ENCODE data around the gene SND1.

The SND1 gene

GRCh38 chr7:127651556-127652332 is at the start of gene SND1:
TSS of gene SND1 (plus strand) at chr7:127652194. CDS start at chr7:127652374, 180 bp downstream.
- H3K4me3 ChIP-seq (ENCODE audit: low read length): peak within 1 kb of the TSS; percentile 68

GRCh38 chr7:127608446-127608845 is 43.5 kb upstream of the SND1 start:
- Histone ChIP-seq H3K9ac (ENCODE audit: low read length) (no peak overlapping the region), H3K4me1 (ENCODE audit: control insufficient read depth, insufficient read depth, low read length) (no peaks in the 10 kb centered on the region), H3K27me3 (ENCODE audit: control insufficient read depth, insufficient read depth, low read length) (no peaks in the 10 kb centered on the region), H3K36me3 (ENCODE audit: control insufficient read depth, insufficient read depth, low read length) (no peaks in the 10 kb centered on the region), H3K9me3 (ENCODE audit: control insufficient read depth, low read length) (no peaks in the 10 kb centered on the region), H3K4me3 (ENCODE audit: low read length) (no peak overlapping the region)

More at GRCh38 chr7:127651556-127652332, at the start of gene SND1:
- H3K4me1 ChIP-seq (ENCODE audit: control insufficient read depth, insufficient read depth, low read length): peaks cover 9% of the 10 kb centered on the region
- H3K9ac ChIP-seq (ENCODE audit: low read length): peak within 1 kb of the TSS; percentile 91
- H3K9me3 ChIP-seq (ENCODE audit: control insufficient read depth, low read length): no peaks in the 10 kb centered on the region
- H3K27me3 ChIP-seq (ENCODE audit: control insufficient read depth, insufficient read depth, low read length): no peaks in the 10 kb centered on the region
- H3K36me3 ChIP-seq (ENCODE audit: control insufficient read depth, insufficient read depth, low read length): no peaks in the 10 kb centered on the region

GRCh38 chr7:127609297-127609696 is 42.7 kb upstream of the SND1 start:
- Histone ChIP-seq H3K4me1 (ENCODE audit: control insufficient read depth, insufficient read depth, low read length) (no peaks in the 10 kb centered on the region), H3K27me3 (ENCODE audit: control insufficient read depth, insufficient read depth, low read length) (no peaks in the 10 kb centered on the region), H3K9me3 (ENCODE audit: control insufficient read depth, low read length) (no peaks in the 10 kb centered on the region), H3K36me3 (ENCODE audit: control insufficient read depth, insufficient read depth, low read length) (no peaks in the 10 kb centered on the region), H3K9ac (ENCODE audit: low read length) (no peak overlapping the region), H3K4me3 (ENCODE audit: low read length) (no peak overlapping the region)

- Histone ChIP-seq H3K27me3 (ENCODE audit: control insufficient read depth, insufficient read depth, low read length) (peaks cover 6% of the 10 kb centered on the region), H3K9ac (ENCODE audit: low read length) (no peak overlapping the region), H3K9me3 (ENCODE audit: control insufficient read depth, low read length) (no peaks in the 10 kb centered on the region), H3K4me1 (ENCODE audit: control insufficient read depth, insufficient read depth, low read length) (no peaks in the 10 kb centered on the region), H3K4me3 (ENCODE audit: low read length) (no peak overlapping the region), H3K36me3 (ENCODE audit: control insufficient read depth, insufficient read depth, low read length) (no peaks in the 10 kb centered on the region)
Measured at GRCh38 chr7:127612263-127612662, 39.7 kb upstream of the SND1 start.

- Histone ChIP-seq H3K9me3 (ENCODE audit: control insufficient read depth, low read length) (no peaks in the 10 kb centered on the region), H3K36me3 (ENCODE audit: control insufficient read depth, insufficient read depth, low read length) (no peaks in the 10 kb centered on the region), H3K27me3 (ENCODE audit: control insufficient read depth, insufficient read depth, low read length) (peaks cover 27% of the 10 kb centered on the region), H3K4me3 (ENCODE audit: low read length) (no peak overlapping the region), H3K4me1 (ENCODE audit: control insufficient read depth, insufficient read depth, low read length) (no peaks in the 10 kb centered on the region), H3K9ac (ENCODE audit: low read length) (no peak overlapping the region)
Measured at GRCh38 chr7:127616724-127617123, 35.3 kb upstream of the SND1 start.

GRCh38 chr7:127618042-127618441 is 34.0 kb upstream of the SND1 start, which contains the start of gene PAX4:
TSS of gene PAX4 (minus strand) at chr7:127618142. CDS start at chr7:127615928, 2,214 bp downstream.
- no peaks in the 10 kb centered on the region for H3K9me3 ChIP-seq (ENCODE audit: control insufficient read depth, low read length)
- peaks cover 27% of the 10 kb centered on the region for H3K27me3 ChIP-seq (ENCODE audit: control insufficient read depth, insufficient read depth, low read length)
- H3K36me3 ChIP-seq (ENCODE audit: control insufficient read depth, insufficient read depth, low read length): no peaks in the 10 kb centered on the region
- no peak within 1 kb of the TSS for H3K4me3 ChIP-seq (ENCODE audit: low read length)
- no peaks in the 10 kb centered on the region for H3K4me1 ChIP-seq (ENCODE audit: control insufficient read depth, insufficient read depth, low read length)
- H3K9ac ChIP-seq (ENCODE audit: low read length): no peak within 1 kb of the TSS

- no peaks in the 10 kb centered on the region for H3K36me3 ChIP-seq (ENCODE audit: control insufficient read depth, insufficient read depth, low read length)
- no peak overlapping the region for H3K4me3 ChIP-seq (ENCODE audit: low read length)
- H3K9ac ChIP-seq (ENCODE audit: low read length): no peak overlapping the region
- no peaks in the 10 kb centered on the region for H3K9me3 ChIP-seq (ENCODE audit: control insufficient read depth, low read length)
- peaks cover 27% of the 10 kb centered on the region for H3K27me3 ChIP-seq (ENCODE audit: control insufficient read depth, insufficient read depth, low read length)
- H3K4me1 ChIP-seq (ENCODE audit: control insufficient read depth, insufficient read depth, low read length): no peaks in the 10 kb centered on the region
Measured at GRCh38 chr7:127618775-127619174, 33.2 kb upstream of the SND1 start.

- H3K9ac ChIP-seq (ENCODE audit: low read length): no peak overlapping the region
- no peak overlapping the region for H3K4me3 ChIP-seq (ENCODE audit: low read length)
- H3K36me3 ChIP-seq (ENCODE audit: control insufficient read depth, insufficient read depth, low read length): no peaks in the 10 kb centered on the region
- no peaks in the 10 kb centered on the region for H3K4me1 ChIP-seq (ENCODE audit: control insufficient read depth, insufficient read depth, low read length)
- no peaks in the 10 kb centered on the region for H3K9me3 ChIP-seq (ENCODE audit: control insufficient read depth, low read length)
- H3K27me3 ChIP-seq (ENCODE audit: control insufficient read depth, insufficient read depth, low read length): peaks cover 27% of the 10 kb centered on the region
Measured at GRCh38 chr7:127619681-127620405, 32.2 kb upstream of the SND1 start.

GRCh38 chr7:127620406-127621233 is 31.4 kb upstream of the SND1 start:
- Histone ChIP-seq H3K4me3 (ENCODE audit: low read length) (no peak overlapping the region), H3K27me3 (ENCODE audit: control insufficient read depth, insufficient read depth, low read length) (peaks cover 24% of the 10 kb centered on the region), H3K36me3 (ENCODE audit: control insufficient read depth, insufficient read depth, low read length) (no peaks in the 10 kb centered on the region), H3K9me3 (ENCODE audit: control insufficient read depth, low read length) (no peaks in the 10 kb centered on the region), H3K4me1 (ENCODE audit: control insufficient read depth, insufficient read depth, low read length) (no peaks in the 10 kb centered on the region), H3K9ac (ENCODE audit: low read length) (no peak overlapping the region)

- Histone ChIP-seq H3K27me3 (ENCODE audit: control insufficient read depth, insufficient read depth, low read length) (peaks cover under 1% of the 10 kb centered on the region), H3K4me1 (ENCODE audit: control insufficient read depth, insufficient read depth, low read length) (no peaks in the 10 kb centered on the region), H3K9ac (ENCODE audit: low read length) (no peak overlapping the region), H3K9me3 (ENCODE audit: control insufficient read depth, low read length) (no peaks in the 10 kb centered on the region), H3K4me3 (ENCODE audit: low read length) (no peak overlapping the region), H3K36me3 (ENCODE audit: control insufficient read depth, insufficient read depth, low read length) (no peaks in the 10 kb centered on the region)
Measured at GRCh38 chr7:127625331-127625730, 26.7 kb upstream of the SND1 start.

GRCh38 chr7:127628445-127628844 is 23.5 kb upstream of the SND1 start:
- no peak overlapping the region for H3K4me3 ChIP-seq (ENCODE audit: low read length)
- H3K9ac ChIP-seq (ENCODE audit: low read length): no peak overlapping the region
- no peaks in the 10 kb centered on the region for H3K4me1 ChIP-seq (ENCODE audit: control insufficient read depth, insufficient read depth, low read length)
- no peaks in the 10 kb centered on the region for H3K27me3 ChIP-seq (ENCODE audit: control insufficient read depth, insufficient read depth, low read length)
- no peaks in the 10 kb centered on the region for H3K9me3 ChIP-seq (ENCODE audit: control insufficient read depth, low read length)
- no peaks in the 10 kb centered on the region for H3K36me3 ChIP-seq (ENCODE audit: control insufficient read depth, insufficient read depth, low read length)
